ENCODE measurements around the gene OAS3. TPM values are rescaled to one million over a fixed set of nuclear protein-coding genes. Genes with fewer than 3 reads are reported as not detected.
A peak's percentile ranks its signal among the peaks of the same experiment; 100 is the strongest.

Gene OAS3
- polyA plus RNA-seq, 3 donors from 2014 or later: 2.2 to 16.7 (median 9.0) TPM

GRCh38 chr12:112932485-112933128, 5.7 kb upstream of the OAS3 start:
- H3K4me3 Mint-ChIP-seq: no peak overlapping the region
- no peak overlapping the region for H3K27ac Mint-ChIP-seq
- H3K27me3 Mint-ChIP-seq (ENCODE audit: low read depth in 3 of 3): no peaks in the 10 kb centered on the region
- peaks cover 3 to 8% of the 10 kb centered on the region in 2 donors for H3K4me1 Mint-ChIP-seq
- DNase-seq: no peak
- H3K9me3 Mint-ChIP-seq: no peaks in the 10 kb centered on the region
- H3K36me3 Mint-ChIP-seq: peaks cover 0 to 20% (median 11%) of the 10 kb centered on the region in 3 donors

- Mint-ChIP-seq H3K27me3 (ENCODE audit: low read depth in 3 of 3) (no peaks in the 10 kb centered on the region), H3K36me3 (peaks cover 0 to 17% (median 9%) of the 10 kb centered on the region in 3 donors), H3K27ac (no peak overlapping the region), H3K9me3 (no peaks in the 10 kb centered on the region), H3K4me1 (peaks cover 8 to 13% of the 10 kb centered on the region in 2 donors), H3K4me3 (no peak overlapping the region)
- DNase-seq: no peak
These were observed 5.2 kb upstream of the OAS3 start for GRCh38 chr12:112933129-112933505.

- no peaks in the 10 kb centered on the region for H3K9me3 Mint-ChIP-seq
- peak overlapping the region in 4 of 6 donors; percentile 24 to 89 (median 74) for H3K27ac Mint-ChIP-seq
- DNase-seq: no peak
- H3K4me3 Mint-ChIP-seq: no peak overlapping the region
- peaks cover 30 to 37% of the 10 kb centered on the region in 2 donors for H3K4me1 Mint-ChIP-seq
- no peaks in the 10 kb centered on the region for H3K27me3 Mint-ChIP-seq (ENCODE audit: low read depth in 3 of 3)
- peaks cover 0 to 5% (median 0%) of the 10 kb centered on the region in 3 donors for H3K36me3 Mint-ChIP-seq
These were observed 2.0 kb upstream of the OAS3 start for GRCh38 chr12:112936264-112936663.

GRCh38 chr12:112936927-112937326, 1.3 kb upstream of the OAS3 start:
- no peaks in the 10 kb centered on the region for H3K27me3 Mint-ChIP-seq (ENCODE audit: low read depth in 3 of 3)
- DNase-seq: no peak
- H3K36me3 Mint-ChIP-seq: peaks cover 0 to 5% (median 0%) of the 10 kb centered on the region in 3 donors
- peak overlapping the region; percentile 60 to 90 (median 74) for H3K27ac Mint-ChIP-seq
- H3K4me3 Mint-ChIP-seq: peak overlapping the region; percentile 11 to 94 (median 50)
- H3K9me3 Mint-ChIP-seq: no peaks in the 10 kb centered on the region
- H3K4me1 Mint-ChIP-seq: peaks cover 30 to 37% of the 10 kb centered on the region in 2 donors

GRCh38 chr12:112938751-112939150, 477 bp downstream of the OAS3 start:
- Mint-ChIP-seq H3K36me3 (peaks cover 0 to 4% (median 0%) of the 10 kb centered on the region in 3 donors), H3K27me3 (ENCODE audit: low read depth in 3 of 3) (no peaks in the 10 kb centered on the region), H3K4me1 (peaks cover 30 to 37% of the 10 kb centered on the region in 2 donors), H3K9me3 (no peaks in the 10 kb centered on the region), H3K4me3 (peak overlapping the region; percentile 91 to 95 (median 94)), H3K27ac (peak overlapping the region; percentile 82 to 95 (median 88))
- DNase-seq: no peak

- no peak for DNase-seq
These were observed 1.6 kb downstream of the OAS3 start for GRCh38 chr12:112939761-112940381.

GRCh38 chr12:112941528-112942335, 3.5 kb downstream of the OAS3 start:
- DNase-seq: no peak
- no peak overlapping the region for H3K4me3 Mint-ChIP-seq
- peaks cover 11 to 24% (median 16%) of the 10 kb centered on the region in 3 donors for H3K36me3 Mint-ChIP-seq
- H3K27ac Mint-ChIP-seq: no peak overlapping the region
- H3K9me3 Mint-ChIP-seq: no peaks in the 10 kb centered on the region
- peaks cover 30 to 37% of the 10 kb centered on the region in 2 donors for H3K4me1 Mint-ChIP-seq
- H3K27me3 Mint-ChIP-seq (ENCODE audit: low read depth in 3 of 3): no peaks in the 10 kb centered on the region

More at GRCh38 chr12:112939761-112940381, 1.6 kb downstream of the OAS3 start:
- Mint-ChIP-seq H3K4me1 (peaks cover 30 to 37% of the 10 kb centered on the region in 2 donors), H3K27ac (peak overlapping the region; percentile 3 to 90 (median 70)), H3K9me3 (no peaks in the 10 kb centered on the region), H3K27me3 (ENCODE audit: low read depth in 3 of 3) (no peaks in the 10 kb centered on the region), H3K4me3 (peak overlapping the region; percentile 80 to 95 (median 93)), H3K36me3 (peaks cover 7 to 12% (median 8%) of the 10 kb centered on the region in 3 donors)

- H3K4me3 Mint-ChIP-seq: no peak overlapping the region
- no peak overlapping the region for H3K27ac Mint-ChIP-seq
- H3K36me3 Mint-ChIP-seq: peaks cover 19 to 32% (median 24%) of the 10 kb centered on the region in 3 donors
- no peaks in the 10 kb centered on the region for H3K9me3 Mint-ChIP-seq
- peaks cover 28 to 30% of the 10 kb centered on the region in 2 donors for H3K4me1 Mint-ChIP-seq
- DNase-seq: no peak
- no peaks in the 10 kb centered on the region for H3K27me3 Mint-ChIP-seq (ENCODE audit: low read depth in 3 of 3)
These were observed 4.3 kb downstream of the OAS3 start for GRCh38 chr12:112942572-112942971.

GRCh38 chr12:112944024-112944690, 5.9 kb downstream of the OAS3 start:
- Mint-ChIP-seq H3K4me1 (peaks cover 14 to 15% of the 10 kb centered on the region in 2 donors), H3K27me3 (ENCODE audit: low read depth in 3 of 3) (peaks cover 0 to 1% (median 0%) of the 10 kb centered on the region in 3 donors), H3K4me3 (no peak overlapping the region), H3K36me3 (peaks cover 19 to 42% (median 24%) of the 10 kb centered on the region in 3 donors), H3K27ac (peak overlapping the region in 2 of 6 donors; percentile 42 to 70), H3K9me3 (no peaks in the 10 kb centered on the region)
- no peak for DNase-seq

- H3K27ac Mint-ChIP-seq: no peak overlapping the region
- H3K36me3 Mint-ChIP-seq: peaks cover 19 to 54% (median 28%) of the 10 kb centered on the region in 3 donors
These were observed 7.2 kb downstream of the OAS3 start for GRCh38 chr12:112945515-112945914.

GRCh38 chr12:112946236-112947000, 8.1 kb downstream of the OAS3 start:
- Mint-ChIP-seq H3K27ac (no peak overlapping the region), H3K36me3 (peaks cover 23 to 61% (median 36%) of the 10 kb centered on the region in 3 donors), H3K4me1 (no peaks in the 10 kb centered on the region)

More at GRCh38 chr12:112945515-112945914, 7.2 kb downstream of the OAS3 start:
- H3K4me1 Mint-ChIP-seq: peaks cover under 1 to 2% of the 10 kb centered on the region in 2 donors
- H3K9me3 Mint-ChIP-seq: no peaks in the 10 kb centered on the region
- no peak overlapping the region for H3K4me3 Mint-ChIP-seq
- DNase-seq: no peak
- H3K27me3 Mint-ChIP-seq (ENCODE audit: low read depth in 3 of 3): peaks cover 0 to 4% (median 0%) of the 10 kb centered on the region in 3 donors

GRCh38 chr12:112947314-112947713, 9.0 kb downstream of the OAS3 start:
- Mint-ChIP-seq H3K4me3 (no peak overlapping the region), H3K9me3 (peaks cover 0 to 5% (median 0%) of the 10 kb centered on the region in 6 donors), H3K36me3 (peaks cover 30 to 65% (median 43%) of the 10 kb centered on the region in 3 donors), H3K4me1 (no peaks in the 10 kb centered on the region), H3K27ac (no peak overlapping the region), H3K27me3 (ENCODE audit: low read depth in 3 of 3) (peaks cover 0 to 4% (median 0%) of the 10 kb centered on the region in 3 donors)
- DNase-seq: no peak

More at GRCh38 chr12:112946236-112947000, 8.1 kb downstream of the OAS3 start:
- Mint-ChIP-seq H3K27me3 (ENCODE audit: low read depth in 3 of 3) (peaks cover 0 to 4% (median 0%) of the 10 kb centered on the region in 3 donors), H3K9me3 (peaks cover 0 to 2% (median 0%) of the 10 kb centered on the region in 6 donors), H3K4me3 (no peak overlapping the region)
- no peak for DNase-seq
